GM20000 (cell line): ENCODE data around the gene SCTR.
A peak's percentile ranks its signal among the peaks of the same experiment; 100 is the strongest.

ENCODE experiments used
- DNase-seq: peaks from one replicate; pipeline ENCODE4 v3.0.0; 2012; ENCODE audit warnings: low spot score
- CTCF ChIP-seq: IDR thresholded peaks from 2 replicates; pipeline ENCODE4 v1.5.1; 2012; ENCODE audit warnings: mild to moderate bottlenecking, control low read depth; ENCODE audit errors: extremely low read depth, missing control alignments

The SCTR gene

GRCh38 chr2:119487434-119488244 is 36.6 kb downstream of the SCTR start:
- TF ChIP-seq CTCF, result no peak
- peak; percentile 33 for DNase-seq

GRCh38 chr2:119486886-119487285 is 37.4 kb downstream of the SCTR start:
- no peak for DNase-seq
- TF ChIP-seq CTCF, result no peak

GRCh38 chr2:119486196-119486827 is 38.0 kb downstream of the SCTR start:
- no peak for DNase-seq
- TF ChIP-seq CTCF, result no peak

- no peak for DNase-seq
- no peak for TF ChIP-seq CTCF
Observed at GRCh38 chr2:119485336-119486110, 38.8 kb downstream of the SCTR start.

- DNase-seq, result no peak
Observed at GRCh38 chr2:119484834-119485233, 39.4 kb downstream of the SCTR start.

GRCh38 chr2:119483896-119484718 is 40.2 kb downstream of the SCTR start:
- DNase-seq, result no peak
- TF ChIP-seq CTCF, result no peak

More at GRCh38 chr2:119484834-119485233, 39.4 kb downstream of the SCTR start:
- no peak for TF ChIP-seq CTCF
